ENCODE results near the gene CNTNAP1.

GRCh38 chr17:42657824-42658588 lies 24.3 kb upstream of the CNTNAP1 start:
- TF ChIP-seq USF2 (CRISPR knock-in tag; IDR thresholded peaks at IDR 0.05) (no peak), TCF7L2 (IDR thresholded peaks at IDR 0.05; ENCODE audit: low read depth, low read length) (no peak), RCOR1 (IDR thresholded peaks at IDR 0.05; ENCODE audit: borderline replicate concordance in 1 of 2, low read depth in 2 of 2, low read length in 2 of 2) (no peak), SMARCE1 (IDR thresholded peaks at IDR 0.05) (no peak)

Data from K562 (cell line).